C4-2B (cell line): ENCODE measurements around the gene ZNF414.

Experiments
- CTCF ChIP-seq: fragments of 450-650 bp; conservative IDR thresholded peaks from 2 replicates; pipeline ENCODE4 v1.5.1; 2017; ENCODE audit warnings: mild to moderate bottlenecking
- ZFX ChIP-seq: fragments of 450-650 bp; IDR thresholded peaks from 2 replicates; pipeline ENCODE4 v1.6.1; 2017

GRCh38 chr19:8500158-8500557, 13.8 kb downstream of the ZNF414 start:
- TF ChIP-seq CTCF (no peak), ZFX (no peak)
